A673 (cell line): ENCODE measurements around the gene ECE1.
"Not testable (repeated sequence)": the region's sequence is repeated elsewhere in the genome, so short reads cannot be mapped to it uniquely, and the experiment has no call there.

ENCODE experiments used
- CTCF ChIP-seq: fragments of 300-800, 200-600 bp; sonication (generic); conservative IDR thresholded peaks from 2 replicates; pipeline ENCODE4 v1.5.1; 2017; ENCODE audit warnings: low read depth, mild to moderate bottlenecking, antibody characterized with exemption, low read length, moderate library complexity, mixed read lengths
- EZH2 ChIP-seq: fragments of 200-600 bp; sonication (generic); IDR thresholded peaks from 2 replicates; pipeline ENCODE4 v1.6.1; 2017; ENCODE audit warnings: borderline replicate concordance, low read depth, mild to moderate bottlenecking, mixed read lengths, antibody characterized with exemption, low read length; ENCODE audit not compliant: poor library complexity, severe bottlenecking

GRCh38 chr1:21201238-21201637 lies 89.0 kb downstream of the ECE1 start:
- TF ChIP-seq EZH2, CTCF: not testable (repeated sequence)
